HUDEP-2 (cell line): Measurements from ENCODE around the gene SETD6.

Source experiments
- DNase-seq, 76 experiments: peaks; one replicate each; lab custom pipeline; 2025; ENCODE audit not compliant: unreplicated experiment in 76 of 76; lab: John Stamatoyannopoulos, UW

SETD6 gene

DNA sequence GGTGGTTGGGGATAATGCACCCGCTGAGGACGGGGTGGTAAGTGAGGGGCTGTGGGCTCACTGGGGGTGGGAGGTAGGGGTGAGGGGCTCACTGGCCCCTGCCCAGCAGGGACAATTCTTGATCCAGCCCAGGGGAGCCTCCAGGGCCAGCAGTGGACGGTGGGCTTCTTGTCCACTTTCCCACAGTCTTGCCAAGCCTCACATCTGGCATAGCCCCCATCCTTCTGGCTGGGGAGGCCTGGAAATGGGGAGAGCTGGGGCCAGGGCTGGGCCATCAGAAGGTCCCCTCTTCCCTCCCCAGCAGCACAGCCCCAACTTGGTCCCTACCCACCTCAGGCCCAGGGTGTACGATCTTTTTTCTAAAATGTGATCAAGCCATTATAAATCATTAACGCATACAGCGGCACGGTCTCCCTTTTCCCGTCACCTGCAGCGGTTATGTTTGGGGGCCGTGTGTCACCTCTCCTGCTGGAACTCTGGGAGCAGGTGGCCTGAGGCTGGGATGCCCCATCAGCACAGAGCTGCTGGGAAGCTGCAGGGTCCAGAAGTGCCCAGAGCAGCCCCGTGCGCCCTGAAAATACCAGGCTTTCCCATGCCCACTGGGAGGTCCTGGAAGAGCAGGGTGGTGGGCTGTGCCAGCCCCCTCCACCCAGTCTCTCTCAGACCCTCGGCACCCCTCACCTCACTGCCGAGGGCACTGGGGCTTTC is 7.2 kb upstream of the SETD6 start:
- no peak for DNase-seq

DNA sequence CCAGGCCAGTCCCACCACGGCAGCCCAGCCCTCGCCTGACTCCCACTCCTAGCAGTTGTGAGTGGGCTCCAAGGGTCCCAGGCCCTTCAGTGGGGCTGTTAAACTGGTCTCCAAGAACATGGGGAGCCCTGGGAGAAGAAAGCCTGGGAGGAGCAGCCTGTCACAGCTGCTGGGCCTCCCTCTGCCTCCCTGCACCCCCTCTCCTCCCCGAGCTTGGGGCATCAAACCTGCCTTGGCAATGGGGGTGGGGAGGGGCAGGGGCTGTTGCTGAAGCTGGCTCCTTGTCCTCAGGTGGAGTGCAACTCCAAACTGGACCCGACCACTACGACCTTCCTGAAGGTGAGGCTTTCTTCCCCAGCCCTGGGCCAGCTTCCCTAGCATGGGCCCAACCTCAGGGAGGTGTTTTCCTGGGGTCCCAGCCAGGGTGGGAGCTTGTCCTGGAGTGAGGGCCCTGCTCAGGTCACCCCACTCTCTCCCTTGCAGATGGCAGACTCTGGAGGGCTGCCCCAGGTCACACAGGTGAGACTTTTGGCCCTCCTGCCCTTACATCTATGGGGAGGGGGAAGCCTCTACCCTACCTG is 6.6 kb upstream of the SETD6 start:
- DNase-seq, result no peak

DNA sequence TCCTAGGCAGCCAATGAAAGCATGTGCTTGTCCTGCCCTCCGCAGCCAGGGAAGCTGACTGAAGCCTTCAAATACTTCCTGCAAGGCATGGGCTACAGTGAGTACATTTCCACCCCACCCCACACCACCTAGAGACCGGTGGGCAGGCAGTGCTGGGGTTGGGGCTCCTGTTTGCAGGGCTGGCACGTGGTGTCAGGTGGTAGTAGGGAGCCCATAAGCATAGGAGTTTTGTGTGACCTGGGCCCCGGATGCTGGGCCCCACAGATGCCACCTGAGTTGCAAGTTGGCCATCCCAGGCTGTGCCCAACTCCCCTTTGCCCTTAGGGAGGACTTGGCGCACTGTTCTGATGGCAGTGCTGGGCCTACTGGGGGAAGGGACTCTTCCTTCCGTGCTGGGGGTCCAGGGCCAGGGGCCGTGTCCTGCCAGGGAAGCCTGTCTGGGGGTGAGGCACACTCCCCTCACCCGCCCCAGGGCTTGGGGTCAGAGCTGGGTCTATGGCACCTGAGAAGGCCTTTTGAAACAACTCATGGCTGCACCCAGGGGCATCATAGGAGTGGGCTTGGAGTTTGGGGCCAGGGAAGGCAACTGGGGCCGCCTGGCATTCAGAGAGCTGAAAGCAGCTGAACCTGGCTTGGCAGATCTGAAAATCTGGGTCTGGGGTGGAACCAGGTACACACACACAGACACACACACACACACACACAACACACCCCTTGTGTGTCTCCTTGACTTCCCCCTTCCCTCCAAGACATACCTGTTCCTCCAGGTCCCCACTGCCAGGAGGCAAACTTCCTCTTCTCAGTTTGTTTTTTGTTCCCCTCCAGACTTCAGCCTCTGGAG is 5.8 kb upstream of the SETD6 start:
- no peak for DNase-seq

DNA sequence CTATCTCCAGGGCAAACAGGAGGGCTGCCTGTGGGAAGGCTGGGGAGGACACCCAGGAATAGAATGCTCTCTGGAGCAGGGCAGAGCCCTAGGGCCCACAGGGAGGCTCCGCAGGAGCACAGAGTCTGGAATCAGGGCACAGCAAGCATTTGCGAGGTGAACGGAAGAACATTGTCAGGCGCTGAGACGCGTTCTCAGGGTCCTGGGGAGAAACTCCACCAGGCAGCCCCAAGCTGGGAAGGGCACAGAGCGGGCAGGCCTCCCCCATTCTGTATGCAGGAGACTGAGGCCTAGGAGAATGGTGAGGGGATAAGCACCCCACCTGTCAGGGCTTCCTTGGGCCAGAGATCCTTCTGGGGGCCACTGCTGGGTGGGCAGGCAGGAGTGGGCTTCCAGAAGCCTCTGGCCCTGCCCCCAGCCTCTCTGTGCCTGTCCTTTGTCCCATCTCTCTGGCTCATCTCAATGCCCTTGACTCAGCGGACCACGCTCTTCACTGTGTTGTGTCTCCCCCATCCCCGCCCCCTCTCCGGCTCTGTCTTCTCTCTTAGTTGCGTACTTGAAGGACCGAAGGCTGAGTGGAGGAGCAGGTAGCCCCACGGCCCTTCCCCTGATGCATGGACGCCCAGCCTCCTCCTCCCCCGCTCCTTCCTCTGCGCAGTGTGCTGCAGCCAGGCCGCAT is 5.1 kb upstream of the SETD6 start:
- DNase-seq, result no peak

DNA sequence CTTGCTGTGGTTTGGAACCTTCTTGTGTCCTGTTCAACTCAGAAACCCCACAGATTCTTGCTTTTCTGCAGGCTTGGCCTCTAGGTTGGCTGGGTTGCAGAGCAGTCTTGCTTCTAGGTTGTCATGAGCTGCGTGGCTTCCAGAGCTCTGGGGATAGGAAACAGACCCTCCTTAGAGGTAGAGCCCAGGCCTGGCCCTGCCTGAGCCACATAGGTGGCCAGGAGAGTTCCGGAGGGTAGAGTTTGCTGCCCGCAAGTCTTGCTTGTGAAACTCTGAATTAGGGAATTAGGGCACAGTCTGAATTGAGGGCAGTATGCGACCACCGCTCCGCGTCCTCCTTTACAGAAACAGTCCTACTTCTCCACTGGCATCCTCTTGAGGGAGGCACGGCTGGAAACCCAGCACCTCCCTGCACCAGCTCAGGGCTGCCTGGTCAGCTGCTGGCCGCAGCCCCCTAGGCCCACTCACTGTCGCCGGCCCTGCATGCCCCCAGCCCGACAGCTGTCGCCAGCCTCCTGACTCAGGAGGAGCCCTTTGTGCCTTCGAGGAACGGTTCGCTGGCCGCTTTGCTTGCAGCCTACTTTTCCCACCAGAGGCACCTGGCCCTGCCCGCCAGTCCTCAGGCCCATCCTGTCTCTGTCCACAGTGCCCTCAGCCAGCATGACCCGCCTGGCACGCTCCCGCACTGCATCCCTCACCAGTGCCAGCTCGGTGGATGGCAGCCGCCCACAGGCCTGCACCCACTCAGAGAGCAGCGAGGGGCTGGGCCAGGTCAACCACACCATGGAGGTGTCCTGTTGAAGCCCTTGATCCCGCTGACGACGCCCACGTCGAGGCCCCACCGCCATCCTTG is 4.3 kb upstream of the SETD6 start:
- no peak for DNase-seq

DNA sequence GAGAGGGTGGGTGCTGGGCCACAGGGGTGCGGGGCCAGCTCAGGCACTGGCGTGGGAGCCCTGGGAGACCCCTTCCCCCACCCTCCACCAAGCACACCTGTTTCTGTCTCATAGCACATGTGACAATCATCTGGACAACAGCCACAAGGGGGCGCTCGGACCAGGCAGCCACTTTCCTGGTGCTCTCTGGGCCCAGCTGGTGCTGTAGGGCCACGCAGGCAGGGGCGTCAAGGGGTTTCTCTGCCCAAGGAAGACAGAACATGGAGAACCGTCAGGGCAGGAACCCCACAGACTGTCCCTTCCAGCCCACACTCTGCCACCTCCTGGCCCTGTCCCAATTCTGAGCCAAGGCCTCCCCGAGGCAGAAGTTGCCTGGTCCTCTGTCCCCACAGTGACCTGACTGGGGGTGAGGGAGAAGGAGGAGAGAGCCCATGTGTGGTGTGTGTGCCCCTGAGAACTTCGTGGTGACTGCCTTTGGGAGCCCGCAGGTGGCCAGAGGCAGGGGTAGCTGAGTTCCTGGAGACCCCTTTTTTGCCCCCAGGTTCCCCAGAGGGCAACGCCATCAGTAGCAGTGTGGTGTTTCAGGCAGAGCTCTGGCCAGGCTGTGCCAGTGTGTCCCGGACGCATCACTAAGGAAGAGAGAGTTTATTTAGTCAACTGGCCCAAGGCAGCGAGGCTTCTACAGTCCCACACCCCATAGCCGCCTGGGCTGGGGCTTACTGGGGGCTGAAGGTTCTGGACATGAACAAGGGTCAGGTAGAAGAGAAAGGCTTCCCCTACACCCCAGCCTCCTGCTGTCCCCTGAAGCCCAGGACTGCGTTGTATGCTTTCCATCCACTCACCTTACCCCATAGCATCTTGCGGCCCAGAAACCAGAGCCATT is 3.1 kb upstream of the SETD6 start:
- peak in 69 of 76 experiments; percentile 18 to 84 (median 63) for DNase-seq

DNA sequence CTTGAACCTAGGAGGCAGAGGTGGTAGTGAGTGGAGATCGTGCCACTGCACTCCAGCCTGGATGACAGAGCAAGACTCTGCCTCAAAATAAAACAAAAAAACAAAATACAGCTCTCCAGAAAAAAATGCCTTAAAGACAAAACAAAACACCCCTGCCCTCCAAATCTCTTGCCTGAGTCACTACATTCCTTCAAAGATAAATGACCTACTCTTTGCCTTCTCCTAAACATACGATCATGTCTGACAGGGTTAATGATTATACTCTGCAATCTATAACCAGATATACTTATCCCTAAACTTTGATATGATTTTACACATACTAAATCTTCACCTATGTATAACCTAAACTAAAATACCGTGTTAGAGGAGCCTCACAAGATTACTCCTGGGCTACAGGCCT is 1.4 kb upstream of the SETD6 start:
- no peak for DNase-seq

DNA sequence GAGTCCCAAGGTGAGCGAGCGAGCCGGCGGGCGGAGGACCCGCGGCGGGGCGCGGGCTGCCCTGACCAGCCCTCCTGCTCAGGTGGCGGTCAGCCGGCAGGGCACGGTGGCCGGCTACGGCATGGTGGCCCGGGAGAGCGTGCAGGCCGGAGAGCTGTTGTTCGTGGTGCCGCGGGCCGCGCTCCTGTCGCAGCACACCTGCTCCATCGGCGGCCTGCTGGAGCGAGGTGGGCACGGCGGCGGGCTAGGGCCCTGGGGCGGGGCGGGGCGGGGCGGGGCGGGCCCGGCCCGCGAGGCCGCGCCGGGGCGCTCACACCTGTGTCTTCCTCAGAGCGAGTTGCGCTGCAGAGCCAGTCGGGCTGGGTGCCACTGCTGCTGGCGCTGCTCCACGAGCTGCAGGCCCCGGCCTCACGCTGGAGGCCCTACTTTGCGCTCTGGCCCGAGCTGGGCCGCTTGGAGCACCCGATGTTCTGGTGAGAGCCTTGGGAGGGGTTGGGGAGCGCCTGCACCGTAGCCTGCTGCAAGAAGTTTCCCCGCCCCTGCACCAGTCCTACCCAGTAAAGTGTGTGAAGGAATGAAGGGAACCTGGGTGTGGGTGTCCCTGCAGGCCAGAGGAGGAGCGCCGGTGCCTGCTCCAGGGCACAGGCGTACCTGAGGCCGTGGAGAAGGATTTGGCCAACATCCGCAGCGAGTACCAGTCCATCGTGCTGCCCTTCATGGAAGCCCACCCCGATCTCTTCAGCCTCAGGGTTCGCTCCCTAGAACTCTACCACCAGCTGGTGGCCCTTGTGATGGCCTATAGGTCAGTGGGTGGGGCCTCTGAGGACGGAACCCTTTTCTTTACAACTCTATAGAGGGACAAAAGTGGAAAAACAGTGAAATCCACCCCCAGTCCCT is 802 bp downstream of the SETD6 start:
- peak in 19 of 76 experiments; percentile 6 to 53 (median 25) for DNase-seq

DNA sequence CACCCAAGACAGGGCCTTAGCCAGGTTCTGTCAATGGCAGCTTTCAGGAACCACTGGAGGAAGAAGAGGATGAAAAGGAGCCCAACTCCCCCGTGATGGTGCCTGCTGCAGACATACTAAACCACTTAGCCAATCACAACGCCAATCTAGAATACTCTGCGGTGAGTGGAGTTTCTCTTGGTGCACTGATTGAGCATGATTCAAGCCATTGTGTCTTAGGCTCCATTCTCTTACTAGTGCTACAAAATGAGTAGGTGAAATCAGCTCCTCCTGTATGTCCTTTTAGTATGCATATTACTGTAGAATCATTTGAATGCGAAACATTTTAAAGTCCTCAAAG is 1.4 kb downstream of the SETD6 start:
- DNase-seq, result peak in 3 of 76 experiments; percentile 3 to 16 (median 14)

DNA sequence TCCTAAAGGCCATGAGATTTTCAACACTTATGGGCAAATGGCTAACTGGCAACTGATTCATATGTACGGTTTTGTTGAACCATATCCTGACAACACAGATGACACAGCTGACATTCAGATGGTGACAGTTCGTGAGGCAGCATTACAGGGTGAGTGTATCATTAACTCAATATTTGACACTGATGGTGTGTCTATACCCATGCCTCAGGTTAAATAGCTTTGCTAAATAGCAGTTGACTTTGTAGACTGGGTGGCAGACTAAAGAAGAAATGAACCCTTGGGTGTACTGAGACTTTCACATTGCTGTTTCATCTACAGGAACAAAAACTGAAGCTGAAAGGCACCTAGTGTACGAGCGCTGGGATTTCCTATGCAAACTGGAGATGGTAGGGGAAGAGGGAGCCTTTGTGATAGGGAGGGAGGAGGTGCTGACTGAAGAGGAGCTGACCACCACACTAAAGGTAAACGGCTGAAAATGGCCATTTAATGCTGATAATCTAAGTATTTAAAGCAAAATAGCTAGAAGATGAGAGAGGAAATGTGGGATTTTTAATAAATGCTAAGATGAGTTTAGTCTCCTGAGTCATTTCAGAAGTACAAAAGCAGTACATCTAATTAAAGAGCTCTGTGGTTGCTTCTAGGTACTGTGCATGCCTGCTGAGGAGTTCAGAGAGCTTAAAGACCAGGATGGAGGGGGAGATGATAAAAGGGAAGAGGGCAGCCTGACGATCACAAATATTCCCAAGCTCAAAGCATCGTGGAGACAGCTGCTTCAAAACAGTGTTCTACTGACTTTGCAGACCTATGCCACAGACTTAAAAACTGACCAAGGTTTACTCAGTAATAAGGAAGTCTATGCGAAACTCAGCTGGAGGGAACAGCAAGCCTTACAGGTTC is 3.0 kb downstream of the SETD6 start:
- no peak for DNase-seq

DNA sequence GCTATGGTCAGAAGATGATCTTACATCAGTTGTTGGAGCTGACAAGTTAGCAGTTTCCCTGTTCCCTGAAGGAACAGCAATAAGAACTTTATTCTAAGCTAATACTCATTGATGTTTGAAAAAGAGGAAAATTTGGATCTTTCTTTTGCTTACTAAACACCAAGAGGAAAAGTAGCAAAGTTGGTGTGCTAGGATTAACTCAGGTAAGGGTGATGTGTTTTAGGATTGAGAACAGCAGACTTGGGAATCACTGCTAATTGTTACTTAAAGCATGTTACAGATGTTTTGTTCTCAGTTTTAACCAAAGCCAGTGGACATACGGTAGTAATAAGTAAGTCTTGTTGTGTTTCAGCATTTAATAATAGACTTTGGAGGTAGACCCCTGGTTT is 3.7 kb downstream of the SETD6 start:
- no peak for DNase-seq

DNA sequence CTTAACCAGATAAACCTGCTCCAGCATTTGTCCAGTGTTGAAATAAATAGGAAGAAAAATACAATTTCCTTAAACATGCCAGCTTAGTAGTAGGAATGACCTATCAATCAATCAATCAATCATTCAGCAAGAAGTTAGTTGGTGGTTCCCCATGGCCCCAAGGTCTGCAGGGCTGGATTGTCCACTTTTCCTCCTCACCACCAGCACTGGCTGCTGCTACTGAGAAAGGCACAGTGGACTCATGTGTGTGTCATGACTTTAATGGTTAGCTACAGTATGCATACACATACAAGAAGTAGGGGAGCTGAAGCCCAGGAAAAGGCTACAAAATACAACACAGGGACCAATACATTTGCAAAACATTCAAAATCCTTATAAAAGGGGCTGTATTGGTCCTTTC is 4.4 kb downstream of the SETD6 start:
- no peak for DNase-seq

DNA sequence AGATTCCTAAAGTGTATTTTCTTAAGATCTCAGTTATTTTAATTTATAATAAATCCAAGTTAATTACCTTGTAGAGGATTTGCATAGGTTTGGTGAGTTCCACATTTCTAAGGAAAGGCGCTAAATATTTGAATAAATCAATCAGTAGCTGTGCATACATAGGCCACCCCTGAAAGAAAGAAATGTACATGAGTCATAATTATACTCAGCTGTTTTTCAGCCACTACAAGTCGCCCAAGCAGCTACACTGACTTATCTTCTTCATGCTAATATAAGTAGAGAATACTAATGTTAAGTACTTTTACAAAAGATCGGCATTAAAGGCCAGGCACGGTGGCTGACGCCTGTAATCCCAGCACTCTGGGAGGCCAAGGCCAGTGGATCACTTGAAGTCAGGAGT is 14.9 kb downstream of the SETD6 start:
- DNase-seq, result no peak

DNA sequence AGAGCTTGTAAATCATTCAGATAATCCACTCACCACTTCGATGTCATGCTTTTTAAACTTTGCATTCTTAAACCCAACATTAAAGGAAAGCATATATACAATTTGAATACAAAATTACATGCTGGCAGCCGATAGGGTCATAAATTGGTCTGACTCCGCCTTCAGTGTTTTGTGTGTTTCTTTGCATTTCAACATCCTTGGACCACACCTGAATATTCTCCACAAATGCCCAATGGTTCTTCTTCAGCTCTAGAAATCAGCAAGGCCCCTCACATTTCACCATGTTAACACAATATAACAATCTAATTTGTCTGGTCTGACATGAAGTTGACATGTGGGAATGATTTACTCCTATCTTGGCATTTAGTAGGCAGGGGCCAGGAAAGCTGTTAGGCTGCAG is 17.1 kb downstream of the SETD6 start:
- no peak for DNase-seq

DNA sequence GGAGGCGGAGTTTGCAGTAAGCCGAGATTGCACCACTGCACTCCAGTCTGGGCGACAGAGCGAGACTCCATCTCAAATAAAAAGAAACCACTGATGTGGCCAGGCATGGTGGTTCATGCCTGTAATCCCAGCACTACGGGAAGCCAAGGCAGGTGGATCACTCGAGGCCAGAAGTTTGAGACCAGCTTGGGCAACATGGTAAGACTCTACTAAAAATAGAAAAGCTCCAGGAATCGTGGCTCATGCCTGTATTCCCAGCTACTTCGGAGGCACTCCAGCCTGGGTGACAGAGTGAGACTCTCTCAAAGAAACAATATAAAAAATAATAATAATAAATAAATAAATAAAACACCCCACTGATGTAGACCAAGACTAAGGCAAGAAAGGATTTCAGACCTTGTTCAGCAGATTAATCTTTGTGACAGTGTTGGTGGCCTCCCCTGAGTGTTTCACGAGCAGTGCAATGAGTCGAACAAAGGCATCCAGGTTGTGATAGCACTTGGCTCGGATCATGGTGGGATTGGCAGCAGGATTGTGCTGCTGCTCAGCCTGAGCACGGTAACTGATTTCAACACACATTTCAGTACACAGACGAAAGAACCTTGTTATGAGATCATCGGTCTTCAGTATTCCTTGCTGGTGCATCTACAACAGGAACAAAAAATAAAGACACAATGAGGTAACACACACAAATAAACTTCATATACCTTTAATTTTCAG is 18.6 kb downstream of the SETD6 start:
- DNase-seq, result no peak

DNA sequence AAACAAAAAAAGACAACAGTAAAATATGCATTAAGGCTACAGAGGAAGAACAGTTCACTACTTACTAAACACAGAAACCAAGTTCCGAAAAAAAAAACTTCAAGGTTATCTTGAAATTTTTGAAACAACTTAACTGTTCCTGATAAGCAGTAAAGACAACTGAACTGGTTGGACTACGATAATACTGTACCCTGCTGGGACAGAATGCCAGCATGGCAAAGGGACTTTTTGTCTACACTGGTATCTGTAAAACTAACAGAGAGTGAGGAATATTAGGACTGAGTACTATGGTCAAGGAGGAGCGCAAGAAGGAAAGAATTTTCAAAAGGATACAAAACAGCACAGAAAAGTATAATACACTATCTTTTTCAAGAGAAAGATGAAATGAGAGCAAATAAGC is 19.8 kb downstream of the SETD6 start:
- peak in 10 of 76 experiments; percentile 5 to 55 (median 16) for DNase-seq

DNA sequence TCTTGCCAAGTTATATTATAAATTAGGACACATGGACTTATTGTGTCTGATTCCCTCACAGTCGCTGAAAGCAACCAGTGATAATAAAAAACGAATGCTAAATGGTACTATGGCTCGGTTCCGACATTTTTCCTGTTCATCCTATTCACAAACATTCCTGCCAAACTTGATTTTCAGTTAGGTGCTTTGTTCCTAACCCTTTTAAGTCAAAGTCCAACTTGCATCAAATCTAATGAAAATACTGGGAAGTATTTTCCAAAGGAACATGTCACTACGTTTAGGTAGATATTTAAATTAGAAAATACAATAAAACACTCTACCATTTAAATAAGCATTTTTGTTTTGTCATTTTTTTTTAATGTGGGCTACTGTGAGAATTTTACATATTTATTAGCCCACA is 21.0 kb downstream of the SETD6 start:
- DNase-seq, result no peak
